Measurements from ENCODE around the gene ACTN3.

Gene ACTN3

DNA sequence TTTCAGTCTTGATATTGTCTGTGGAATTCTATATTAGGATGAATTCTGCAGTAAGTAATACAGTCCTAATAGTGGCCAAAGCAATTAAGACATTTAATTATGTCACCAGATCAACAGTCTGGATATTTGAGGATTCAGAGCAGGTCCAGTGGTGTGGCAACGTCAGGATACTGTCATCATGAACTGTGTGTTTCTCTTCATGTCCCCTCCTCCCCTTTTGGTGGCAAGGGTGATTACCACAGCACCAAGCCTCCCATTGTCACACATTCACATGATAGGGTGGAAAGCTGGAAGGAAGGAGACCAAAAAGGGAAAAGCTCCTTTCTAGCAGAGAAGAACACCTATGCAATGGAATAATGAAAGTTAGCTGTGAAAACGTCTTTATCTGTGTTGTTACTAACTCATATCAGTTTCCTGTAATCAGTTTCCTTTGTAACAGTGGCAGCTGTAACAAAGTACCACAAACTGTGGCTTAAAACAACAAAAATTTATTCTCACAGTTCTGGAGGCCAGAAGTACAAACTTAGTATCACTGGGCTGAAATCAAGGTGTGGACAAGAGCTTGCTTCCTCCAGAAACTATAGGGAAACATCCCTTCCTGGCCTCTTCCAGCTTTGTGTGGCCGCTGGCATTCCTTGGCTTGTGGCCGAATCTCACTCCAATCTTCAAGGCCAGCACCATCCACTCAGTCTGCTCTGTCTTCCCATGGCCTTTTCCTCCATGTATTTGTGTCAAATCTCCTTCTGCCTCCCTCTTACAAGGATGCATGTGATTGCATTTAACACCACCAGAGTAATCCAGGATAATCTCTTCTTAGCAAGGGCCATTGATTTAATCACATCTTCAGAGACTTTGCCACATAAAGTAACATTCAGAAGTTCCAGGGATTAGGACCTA is 63.3 kb downstream of the ACTN3 start:
- no peak overlapping the region for H3K4me3 ChIP-seq (ENCODE audit: low read depth, low read length)
- TF ChIP-seq, protein P1, sequence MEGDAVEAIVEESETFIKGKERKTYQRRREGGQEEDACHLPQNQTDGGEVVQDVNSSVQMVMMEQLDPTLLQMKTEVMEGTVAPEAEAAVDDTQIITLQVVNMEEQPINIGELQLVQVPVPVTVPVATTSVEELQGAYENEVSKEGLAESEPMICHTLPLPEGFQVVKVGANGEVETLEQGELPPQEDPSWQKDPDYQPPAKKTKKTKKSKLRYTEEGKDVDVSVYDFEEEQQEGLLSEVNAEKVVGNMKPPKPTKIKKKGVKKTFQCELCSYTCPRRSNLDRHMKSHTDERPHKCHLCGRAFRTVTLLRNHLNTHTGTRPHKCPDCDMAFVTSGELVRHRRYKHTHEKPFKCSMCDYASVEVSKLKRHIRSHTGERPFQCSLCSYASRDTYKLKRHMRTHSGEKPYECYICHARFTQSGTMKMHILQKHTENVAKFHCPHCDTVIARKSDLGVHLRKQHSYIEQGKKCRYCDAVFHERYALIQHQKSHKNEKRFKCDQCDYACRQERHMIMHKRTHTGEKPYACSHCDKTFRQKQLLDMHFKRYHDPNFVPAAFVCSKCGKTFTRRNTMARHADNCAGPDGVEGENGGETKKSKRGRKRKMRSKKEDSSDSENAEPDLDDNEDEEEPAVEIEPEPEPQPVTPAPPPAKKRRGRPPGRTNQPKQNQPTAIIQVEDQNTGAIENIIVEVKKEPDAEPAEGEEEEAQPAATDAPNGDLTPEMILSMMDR (IDR thresholded peaks at IDR 0.05; ENCODE audit: borderline replicate concordance, insufficient read depth, low read depth, low read length), result no peak

DNA sequence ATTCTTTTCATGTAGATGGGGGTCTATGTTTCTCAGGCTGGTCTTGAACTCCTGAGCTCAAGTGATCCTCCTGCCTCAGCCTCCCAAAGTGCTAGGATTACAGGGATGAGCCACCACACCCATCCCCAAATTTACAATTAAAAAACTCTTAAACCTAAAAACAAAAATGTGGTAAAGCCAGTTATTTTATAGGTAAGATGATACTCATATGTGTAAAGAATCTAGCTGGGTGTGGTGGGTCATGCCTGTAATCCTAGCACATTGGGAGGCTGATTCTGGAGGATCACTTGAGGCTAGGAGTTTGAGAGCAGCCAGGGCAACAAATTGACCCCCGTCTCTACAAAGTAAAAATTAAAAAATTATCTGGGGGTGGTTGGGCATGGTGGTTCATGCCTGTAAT is 65.8 kb downstream of the ACTN3 start:
- TF ChIP-seq, protein P1 (IDR thresholded peaks at IDR 0.05; ENCODE audit: borderline replicate concordance, insufficient read depth, low read depth, low read length), result no peak
- H3K4me3 ChIP-seq (ENCODE audit: low read depth, low read length), result no peak overlapping the region

All from GM12875 (cell line).